Gastroesophageal sphincter (tissue), 4 donors: Measurements from ENCODE around the gene MRPL48. TPM values are rescaled to one million over a fixed set of nuclear protein-coding genes. Genes with fewer than 3 reads are reported as not detected.

Source experiments
- ATAC-seq: fragments of 150-250 bp; one replicate; pipeline ENCODE4 v1.9.1; 2016; ENCODE audit warnings: mild to moderate bottlenecking, moderate library complexity
- H3K27ac ChIP-seq, 4 donors: fragments of 200-600 bp; sonication (generic) in 3 of 4; 1 replicate in 3 of 4; 2 replicates in 1 of 4; pipeline ENCODE4 v1.5.1; 2016 to 2019
- H3K27me3 ChIP-seq: fragments of 200-600 bp; sonication (generic); one replicate; pipeline ENCODE4 v1.5.1; 2019
- H3K36me3 ChIP-seq, 2 donors: fragments of 200-600 bp; sonication (generic); one replicate each; pipeline ENCODE4 v1.5.1; 2019; ENCODE audit warnings: control low read depth in 1 of 2
- H3K4me1 ChIP-seq, 3 donors: fragments of 200-600 bp; sonication (generic); 1 replicate in 2 of 3; 2 replicates in 1 of 3; pipeline ENCODE4 v1.5.1; 2016 to 2019; ENCODE audit warnings: control low read depth in 2 of 3
- H3K4me3 ChIP-seq, 2 donors: fragments of 200-600 bp; sonication (generic); one replicate each; pipeline ENCODE4 v1.5.1; 2019; ENCODE audit warnings: mild to moderate bottlenecking in 1 of 2, moderate library complexity in 1 of 2
- H3K9me3 ChIP-seq, 3 donors: fragments of 200-600 bp; sonication (generic); one replicate each; pipeline ENCODE4 v1.5.1; 2017 to 2019; ENCODE audit warnings: control low read depth in 2 of 3
- EP300 ChIP-seq: sonication (generic); formaldehyde crosslinking; IDR thresholded peaks from one replicate; pipeline ENCODE4 v1.6.1; 2017; ENCODE audit warnings: antibody characterized with exemption, mild to moderate bottlenecking
- POLR2A ChIP-seq, 2 donors: fragments of 450-650 bp; IDR thresholded peaks; one replicate each; pipeline ENCODE4 v1.6.1; 2017; ENCODE audit warnings: antibody characterized with exemption in 2 of 2, mild to moderate bottlenecking in 2 of 2, moderate library complexity in 1 of 2
- POLR2AphosphoS5 ChIP-seq: sonication (generic); formaldehyde crosslinking; IDR thresholded peaks from one replicate; pipeline ENCODE4 v1.6.1; 2017; ENCODE audit warnings: antibody characterized with exemption
- WGBS, 2 donors: methylation state at CpG; one replicate each; pipeline ENCODE4 v1.1.5; 2018; ENCODE audit warnings: low coverage in 1 of 2; 5-methylcytosine and 5-hydroxymethylcytosine counted together
- total RNA-seq, 4 donors: library from RNA; depleted of rRNA; stranded (reverse); fragments of >200 nt; gene quantifications; one replicate each; pipeline ENCODE4 v1.1.0, GENCODE V29; 2016
- TF ChIP-seq, protein P1 (sequence below), 4 experiments: fragments of 200-600 bp in 2 of 4; fragments of 450-650 bp in 2 of 4; sonication (generic) in 1 of 4; IDR thresholded peaks; one replicate each; pipeline ENCODE4 v1.5.1; 2017 to 2019; ENCODE audit warnings: antibody characterized with exemption in 4 of 4, mild to moderate bottlenecking in 2 of 4, moderate library complexity in 2 of 4

The MRPL48 gene
- total RNA-seq, 4 donors from 2014 or later, result 8.8 to 46.2 (median 22.2) TPM

DNA sequence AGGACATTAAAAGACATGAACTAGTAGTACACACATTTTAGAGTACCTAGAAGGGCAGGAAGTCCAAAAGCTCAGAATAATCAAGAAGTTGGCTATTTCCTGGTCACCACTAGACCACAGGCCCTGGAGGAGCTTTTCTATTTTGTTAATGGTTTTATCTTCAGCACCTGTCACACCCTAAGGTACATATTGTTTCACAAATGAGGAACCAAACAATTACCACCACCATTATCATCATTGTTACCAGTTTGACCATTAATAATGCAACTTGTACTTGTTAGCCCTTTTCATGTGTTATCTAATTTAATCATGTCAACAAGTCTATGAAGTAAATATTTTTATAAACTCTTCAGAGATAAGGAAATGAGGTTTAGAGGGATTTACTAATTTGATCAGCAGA is 4.9 kb downstream of the MRPL48 start:
- TF ChIP-seq POLR2A (IDR thresholded peaks at IDR 0.05) (no peak), EP300 (no peak), POLR2AphosphoS5 (no peak)
- TF ChIP-seq, protein P1, sequence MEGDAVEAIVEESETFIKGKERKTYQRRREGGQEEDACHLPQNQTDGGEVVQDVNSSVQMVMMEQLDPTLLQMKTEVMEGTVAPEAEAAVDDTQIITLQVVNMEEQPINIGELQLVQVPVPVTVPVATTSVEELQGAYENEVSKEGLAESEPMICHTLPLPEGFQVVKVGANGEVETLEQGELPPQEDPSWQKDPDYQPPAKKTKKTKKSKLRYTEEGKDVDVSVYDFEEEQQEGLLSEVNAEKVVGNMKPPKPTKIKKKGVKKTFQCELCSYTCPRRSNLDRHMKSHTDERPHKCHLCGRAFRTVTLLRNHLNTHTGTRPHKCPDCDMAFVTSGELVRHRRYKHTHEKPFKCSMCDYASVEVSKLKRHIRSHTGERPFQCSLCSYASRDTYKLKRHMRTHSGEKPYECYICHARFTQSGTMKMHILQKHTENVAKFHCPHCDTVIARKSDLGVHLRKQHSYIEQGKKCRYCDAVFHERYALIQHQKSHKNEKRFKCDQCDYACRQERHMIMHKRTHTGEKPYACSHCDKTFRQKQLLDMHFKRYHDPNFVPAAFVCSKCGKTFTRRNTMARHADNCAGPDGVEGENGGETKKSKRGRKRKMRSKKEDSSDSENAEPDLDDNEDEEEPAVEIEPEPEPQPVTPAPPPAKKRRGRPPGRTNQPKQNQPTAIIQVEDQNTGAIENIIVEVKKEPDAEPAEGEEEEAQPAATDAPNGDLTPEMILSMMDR (IDR thresholded peaks at IDR 0.05), result no peak
- H3K4me3 ChIP-seq, result no peak overlapping the region
- ATAC-seq, result no peak

DNA sequence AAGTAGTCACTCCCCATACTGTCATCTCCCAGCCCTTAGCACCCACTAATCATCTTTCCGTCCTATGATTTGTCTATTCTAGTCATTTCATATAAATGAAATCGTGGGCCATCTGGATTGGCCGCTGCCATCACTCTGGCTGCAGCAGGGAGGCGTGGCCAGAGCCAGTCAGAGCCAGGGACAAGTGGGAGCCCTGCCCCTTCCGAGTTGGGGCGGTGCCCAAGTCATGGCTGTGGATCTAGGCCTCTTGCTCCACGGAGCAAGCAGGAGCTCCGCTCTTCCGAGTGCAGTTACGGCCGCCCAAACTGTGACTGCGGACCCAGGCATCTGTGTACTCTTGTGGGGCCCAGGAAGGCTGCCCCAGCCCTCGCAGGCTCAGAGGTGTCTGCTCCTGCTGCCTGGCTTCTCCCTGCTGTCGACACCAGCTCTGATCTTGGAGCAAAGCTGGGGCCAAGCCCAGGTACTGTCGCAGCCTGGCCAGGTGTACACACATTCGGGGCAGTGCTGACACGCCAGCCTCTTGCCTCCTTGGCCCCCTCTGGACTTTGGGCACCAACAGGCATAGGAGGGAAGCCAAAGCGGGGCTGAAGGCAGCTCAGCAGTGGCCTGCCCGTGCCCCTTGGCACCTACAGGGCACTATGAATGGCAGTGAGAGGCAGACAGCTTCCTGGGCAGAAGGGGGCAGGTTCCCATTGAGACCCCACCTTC is 8.4 kb downstream of the MRPL48 start:
- Histone ChIP-seq H3K4me3 (no peak overlapping the region), H3K36me3 (peaks cover 0 to 19% of the 10 kb centered on the region in 2 donors), H3K27ac (no peak overlapping the region), H3K4me1 (peaks cover 0 to 4% (median 0%) of the 10 kb centered on the region in 3 donors), H3K9me3 (no peaks in the 10 kb centered on the region), H3K27me3 (no peaks in the 10 kb centered on the region)
- 64 to 65% methylated on average over 5 to 7 of the region's 19 CpGs for WGBS, 2 donors
- TF ChIP-seq POLR2A (IDR thresholded peaks at IDR 0.05) (no peak), EP300 (no peak), POLR2AphosphoS5 (no peak)
- TF ChIP-seq, protein P1 (IDR thresholded peaks at IDR 0.05), result no peak
- no peak for ATAC-seq

More for the DNA sequence above, 4.9 kb downstream of the MRPL48 start:
- H3K9me3 ChIP-seq, result no peaks in the 10 kb centered on the region
- peaks cover 0 to 12% (median 0%) of the 10 kb centered on the region in 3 donors for H3K4me1 ChIP-seq
- peaks cover 0 to 17% of the 10 kb centered on the region in 2 donors for H3K36me3 ChIP-seq
- H3K27ac ChIP-seq, result no peak overlapping the region
- H3K27me3 ChIP-seq, result no peaks in the 10 kb centered on the region

DNA sequence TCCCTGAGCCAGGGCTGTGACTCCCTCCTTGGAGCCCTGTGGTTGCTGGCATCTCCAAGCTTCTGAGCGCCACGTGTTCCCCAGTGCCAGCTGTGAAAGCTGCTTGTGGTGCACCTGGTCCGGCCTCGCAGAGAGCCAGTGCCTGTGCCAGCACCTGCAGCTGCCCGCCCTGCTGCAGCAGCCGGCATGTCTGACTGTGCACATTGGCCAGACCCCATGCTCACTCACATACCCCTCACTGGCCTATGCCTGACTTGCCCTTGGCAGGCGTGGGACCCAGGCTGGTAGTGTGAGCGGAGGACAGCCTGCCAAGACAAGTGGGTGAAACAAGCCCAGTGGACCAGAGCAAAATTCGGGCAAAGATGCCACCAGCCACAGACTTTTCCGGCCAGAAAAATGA is 9.8 kb downstream of the MRPL48 start:
- no peaks in the 10 kb centered on the region for H3K27me3 ChIP-seq
- TF ChIP-seq, protein P1 (IDR thresholded peaks at IDR 0.05), result no peak
- TF ChIP-seq POLR2AphosphoS5 (no peak), EP300 (no peak), POLR2A (IDR thresholded peaks at IDR 0.05) (no peak)

DNA sequence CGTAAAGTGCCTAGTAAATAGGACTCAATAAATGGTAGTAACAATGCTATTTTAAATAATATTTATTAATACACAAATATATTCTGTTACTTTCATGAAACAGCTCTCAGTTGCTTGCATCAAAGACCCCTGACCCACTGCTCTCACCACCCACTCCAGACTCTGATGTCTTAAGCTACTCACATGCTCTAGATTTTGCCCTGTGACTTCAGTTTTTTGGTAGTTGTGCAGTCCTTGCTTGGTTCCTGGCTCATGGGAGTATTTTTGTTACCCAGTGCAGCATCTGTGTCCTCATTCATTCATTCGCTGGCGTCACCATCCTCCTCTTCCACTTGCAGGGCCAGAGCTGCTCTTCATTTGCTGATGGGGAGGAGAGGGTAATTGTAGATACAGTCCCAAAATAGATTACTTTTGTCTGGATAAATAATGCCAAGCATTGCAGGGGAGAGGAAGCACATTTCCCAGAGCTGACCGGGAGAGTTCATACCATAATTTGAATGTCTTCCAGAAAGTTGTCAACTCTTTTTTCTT is 12.7 kb downstream of the MRPL48 start:
- peak overlapping the region in 1 of 4 donors; percentile 19 for H3K27ac ChIP-seq
- 51 to 69% methylated on average over 4 of the region's 4 CpGs for WGBS, 2 donors
- H3K4me3 ChIP-seq, result no peak overlapping the region
- no peaks in the 10 kb centered on the region for H3K27me3 ChIP-seq
- H3K36me3 ChIP-seq, result peaks cover 0 to 21% of the 10 kb centered on the region in 2 donors
- no peak for ATAC-seq
- H3K9me3 ChIP-seq, result no peaks in the 10 kb centered on the region
- no peak for TF ChIP-seq POLR2A (IDR thresholded peaks at IDR 0.05)
- TF ChIP-seq, protein P1 (IDR thresholded peaks at IDR 0.05), result no peak
- TF ChIP-seq EP300, result no peak
- no peak for TF ChIP-seq POLR2AphosphoS5
- H3K4me1 ChIP-seq, result peaks cover 0 to 4% (median 0%) of the 10 kb centered on the region in 3 donors

More for the DNA sequence above, 9.8 kb downstream of the MRPL48 start:
- Histone ChIP-seq H3K4me3 (no peak overlapping the region), H3K4me1 (peaks cover 0 to 4% (median 0%) of the 10 kb centered on the region in 3 donors), H3K36me3 (peaks cover 0 to 19% of the 10 kb centered on the region in 2 donors), H3K9me3 (no peaks in the 10 kb centered on the region), H3K27ac (no peak overlapping the region)
- no peak for ATAC-seq
- WGBS, 2 donors, result 91% methylated on average over 4 of the region's 10 CpGs; no CpG with 5 or more reads in 1 of the 2 donors

DNA sequence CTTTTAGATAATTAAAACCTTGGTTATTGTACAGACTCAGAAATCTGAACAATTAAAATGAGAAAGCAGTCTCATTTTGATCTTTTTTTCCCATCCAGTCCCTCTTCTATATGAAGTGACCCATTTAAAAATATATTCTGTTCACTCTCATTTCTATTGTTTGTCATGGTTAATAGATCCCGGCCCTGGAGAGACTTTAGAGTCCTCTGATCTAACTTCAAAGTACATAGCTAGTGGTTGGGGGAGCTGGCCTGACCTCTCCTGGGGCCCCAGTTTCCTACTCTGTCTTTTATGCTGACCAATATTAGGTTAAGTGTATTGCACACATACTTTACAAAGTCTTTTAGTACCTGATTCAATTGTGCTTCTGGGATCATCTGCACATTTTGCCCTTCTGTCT is 13.5 kb downstream of the MRPL48 start:
- H3K36me3 ChIP-seq, result peaks cover 0 to 26% of the 10 kb centered on the region in 2 donors
- 29 to 80% methylated on average over 1 of the region's 1 CpG for WGBS, 2 donors
- no peak for TF ChIP-seq EP300
- no peak for TF ChIP-seq POLR2AphosphoS5
- no peak for TF ChIP-seq POLR2A (IDR thresholded peaks at IDR 0.05)
- TF ChIP-seq, protein P1 (IDR thresholded peaks at IDR 0.05), result no peak
- no peak for ATAC-seq
- peaks cover 0 to 4% (median 0%) of the 10 kb centered on the region in 3 donors for H3K4me1 ChIP-seq
- H3K4me3 ChIP-seq, result no peak overlapping the region
- no peak overlapping the region for H3K27ac ChIP-seq
- H3K27me3 ChIP-seq, result no peaks in the 10 kb centered on the region
- H3K9me3 ChIP-seq, result no peaks in the 10 kb centered on the region
